Suprapubic skin (tissue), 4 donors: Measurements from ENCODE around the gene GABRE.

Source experiments
- CTCF ChIP-seq, 2 donors: fragments of 200-600 bp in 1 of 2; fragments of 450-650 bp in 1 of 2; sonication (generic) in 1 of 2; IDR thresholded peaks; one replicate each; pipeline ENCODE4 v1.5.1; 2016 to 2019; ENCODE audit warnings: antibody characterized with exemption in 2 of 2, mild to moderate bottlenecking in 1 of 2, moderate library complexity in 1 of 2
- EP300 ChIP-seq: sonication (generic); formaldehyde crosslinking; IDR thresholded peaks from one replicate; pipeline ENCODE4 v1.6.1; 2017; ENCODE audit warnings: antibody characterized with exemption
- POLR2A ChIP-seq, 2 donors: fragments of 450-650 bp; IDR thresholded peaks; one replicate each; pipeline ENCODE4 v1.6.1; 2017; ENCODE audit warnings: antibody characterized with exemption in 2 of 2, mild to moderate bottlenecking in 2 of 2, moderate library complexity in 2 of 2
- POLR2AphosphoS5 ChIP-seq, 3 donors: sonication (generic); formaldehyde crosslinking; IDR thresholded peaks; one replicate each; pipeline ENCODE4 v1.6.1; 2017; ENCODE audit warnings: antibody characterized with exemption in 3 of 3

- TF ChIP-seq CTCF (IDR thresholded peaks at IDR 0.05) (no peak), POLR2A (IDR thresholded peaks at IDR 0.05) (no peak), POLR2AphosphoS5 (IDR thresholded peaks at IDR 0.05) (no peak), EP300 (no peak)
Observed at GRCh38 chrX:151938172-151938571, 36.3 kb downstream of the GABRE start.
